HEK293T (cell line): ENCODE data around the gene HSPA14.

ENCODE experiments used
- ARNT ChIP-seq: fragments of 450-650 bp; IDR thresholded peaks from 2 replicates; pipeline ENCODE4 v1.6.1; 2017; ENCODE audit warnings: mild to moderate bottlenecking
- BHLHE40 ChIP-seq: fragments of 450-650 bp; IDR thresholded peaks from 2 replicates; pipeline ENCODE4 v1.6.1; 2016; ENCODE audit warnings: mild to moderate bottlenecking, moderate library complexity, borderline replicate concordance
- CTBP1 ChIP-seq: fragments of 450-650 bp; IDR thresholded peaks from 2 replicates; pipeline ENCODE4 v1.6.1; 2016; ENCODE audit warnings: borderline replicate concordance
- ELF4 ChIP-seq: fragments of 450-650 bp; IDR thresholded peaks from 2 replicates; pipeline ENCODE4 v1.6.1; 2017; ENCODE audit warnings: antibody characterized with exemption
- FOXK2 ChIP-seq: fragments of 450-650 bp; IDR thresholded peaks from 2 replicates; pipeline ENCODE4 v1.6.1; 2016; ENCODE audit warnings: mild to moderate bottlenecking
- FOXM1 ChIP-seq: fragments of 450-650 bp; IDR thresholded peaks from 2 replicates; pipeline ENCODE4 v1.6.1; 2017; ENCODE audit warnings: mild to moderate bottlenecking, borderline replicate concordance
- NFRKB ChIP-seq: fragments of 450-650 bp; IDR thresholded peaks from 2 replicates; pipeline ENCODE4 v1.6.1; 2016; ENCODE audit warnings: mild to moderate bottlenecking, moderate library complexity
- SP1 ChIP-seq: fragments of 450-650 bp; IDR thresholded peaks from 2 replicates; pipeline ENCODE4 v1.6.1; 2017
- TARDBP ChIP-seq: fragments of 450-650 bp; IDR thresholded peaks from 2 replicates; pipeline ENCODE4 v1.6.1; 2016

- TF ChIP-seq FOXK2 (no peak), FOXM1 (no peak), SP1 (no peak), ARNT (no peak), ELF4 (no peak), TARDBP (no peak), CTBP1 (no peak), BHLHE40 (no peak), NFRKB (no peak)
Measured at GRCh38 chr10:14859043-14859442, 20.9 kb downstream of the HSPA14 start.
